PFSK-1 (cell line): ENCODE measurements around the gene ZCCHC12.

Experiments
- POLR2AphosphoS5 ChIP-seq: IDR thresholded peaks from 2 replicates; pipeline ENCODE4 v1.6.1; 2012; ENCODE audit warnings: low read depth, mild to moderate bottlenecking, control low read depth, low read length, moderate library complexity
- TAF1 ChIP-seq: IDR thresholded peaks from 2 replicates; pipeline ENCODE4 v1.6.1; 2012; ENCODE audit warnings: low read length, control low read depth, borderline replicate concordance; ENCODE audit not compliant: insufficient read depth

- no peak for TF ChIP-seq POLR2AphosphoS5
- TF ChIP-seq TAF1: no peak
These were observed at the start of gene ZCCHC12 for GRCh38 chrX:118823263-118824172.
